GM18861 (cell line): ENCODE data around the gene FAM180B.
"Not testable (repeated sequence)": the region's sequence is repeated elsewhere in the genome, so short reads cannot be mapped to it uniquely, and the experiment has no call there.

Experiments used
- ATAC-seq: cut with Tn5 transposase; IDR thresholded peaks from one replicate; pipeline ENCODE4 v1.9.1; 2021; ENCODE audit not compliant: unreplicated experiment

The FAM180B gene

GRCh38 chr11:47593934-47594855, 7.7 kb downstream of the FAM180B start, which contains the start of gene C1QTNF4:
TSS of gene C1QTNF4 (minus strand) at chr11:47594411. CDS start at chr11:47590810, 3,601 bp downstream.
- ATAC-seq = no peak

GRCh38 chr11:47595029-47595428, 8.6 kb downstream of the FAM180B start:
- no peak for ATAC-seq

GRCh38 chr11:47595967-47596366, 9.5 kb downstream of the FAM180B start:
- no peak for ATAC-seq

GRCh38 chr11:47599902-47600301, 13.4 kb downstream of the FAM180B start:
- ATAC-seq = no peak

- no peak for ATAC-seq
Observed at GRCh38 chr11:47603295-47603694, 16.8 kb downstream of the FAM180B start.

- no peak for ATAC-seq
Observed at GRCh38 chr11:47605921-47606320, 19.4 kb downstream of the FAM180B start.

GRCh38 chr11:47606731-47607130, 20.3 kb downstream of the FAM180B start:
- no peak for ATAC-seq

- ATAC-seq = no peak
Observed at GRCh38 chr11:47607380-47607779, 20.9 kb downstream of the FAM180B start.

- ATAC-seq = no peak
Observed at GRCh38 chr11:47609675-47610074, 23.2 kb downstream of the FAM180B start.

- peak; percentile 87 for ATAC-seq
Observed at GRCh38 chr11:47611348-47611794, 24.9 kb downstream of the FAM180B start.

- ATAC-seq = no peak
Observed at GRCh38 chr11:47615249-47615648, 28.8 kb downstream of the FAM180B start.

GRCh38 chr11:47616726-47617416, 30.4 kb downstream of the FAM180B start:
- ATAC-seq = no peak

GRCh38 chr11:47617417-47617809, 30.9 kb downstream of the FAM180B start:
- ATAC-seq = no peak

- no peak for ATAC-seq
Observed at GRCh38 chr11:47620836-47621378, 34.4 kb downstream of the FAM180B start.

- ATAC-seq = no peak
Observed at GRCh38 chr11:47626234-47626633, 39.8 kb downstream of the FAM180B start.

GRCh38 chr11:47628026-47628425, 41.5 kb downstream of the FAM180B start:
- no peak for ATAC-seq

- ATAC-seq = no peak
Observed at GRCh38 chr11:47631473-47631872, 45.0 kb downstream of the FAM180B start.

GRCh38 chr11:47636331-47636730, 49.9 kb downstream of the FAM180B start:
- not testable (repeated sequence) for ATAC-seq
